B cell (primary cell): ENCODE data around the gene ERC2. TPM values are rescaled to one million over a fixed set of nuclear protein-coding genes. Genes with fewer than 3 reads are reported as not detected.

ENCODE experiments used
- ATAC-seq: fragments of 200-7000 bp; cut with Tn5 transposase; one replicate; pipeline ENCODE4 v1.10.0; 2021; ENCODE audit warnings: low read depth, mild to moderate bottlenecking, moderate number of reproducible peaks, moderate library complexity
- CTCF ChIA-PET: fragments of 350-600 bp; sonication (Branson Sonifier 250); formaldehyde crosslinking; loops from one replicate; lab custom pipeline; 2021; ENCODE audit warnings: antibody characterized with exemption, inconsistent platforms; lab: Charles Lee
- POLR2A ChIA-PET: fragments of 350-600 bp; sonication (Branson Sonifier 250); formaldehyde crosslinking; loops from one replicate; lab custom pipeline; 2021; ENCODE audit warnings: antibody characterized with exemption; lab: Charles Lee
- DNase-seq: peaks from one replicate; pipeline ENCODE4 v3.0.0; 2013
- H2AFZ ChIP-seq: 2 replicates; pipeline ENCODE4 v1.6.1; 2012; ENCODE audit warnings: mild to moderate bottlenecking, low read depth, low read length; ENCODE audit not compliant: insufficient read depth, poor library complexity, severe bottlenecking
- H3K27ac ChIP-seq, 2 donors: 1 replicate in 1 of 2; 2 replicates in 1 of 2; pipeline ENCODE4 v1.5.1; 2012 to 2013; ENCODE audit warnings: low read length in 2 of 2, mild to moderate bottlenecking in 2 of 2, moderate library complexity in 1 of 2
- H3K27me3 ChIP-seq, 4 experiments: fragments of 200-600 bp in 1 of 4; sonication (generic) in 1 of 4; replicated peaks in 1 of 4; 1 replicate in 2 of 4; 2 replicates in 2 of 4; pipeline versions ENCODE4 v1.6.1 to v1.7.0; 2013 to 2016; ENCODE audit warnings: low read length in 3 of 4, mild to moderate bottlenecking in 2 of 4, mixed read lengths in 1 of 4, moderate library complexity in 1 of 4; ENCODE audit not compliant: insufficient read depth in 4 of 4, control insufficient read depth in 3 of 4; ENCODE audit errors: control extremely low read depth in 1 of 4
- H3K36me3 ChIP-seq, 2 experiments: replicated peaks in 1 of 2; 1 replicate in 1 of 2; 2 replicates in 1 of 2; pipeline versions ENCODE4 v1.6.1 to v1.7.1; 2013; ENCODE audit warnings: low read length in 1 of 2; ENCODE audit not compliant: insufficient read depth in 2 of 2, control insufficient read depth in 1 of 2; ENCODE audit errors: control extremely low read depth in 1 of 2, extremely low read depth in 1 of 2
- H3K4me1 ChIP-seq, 2 donors: fragments of 200-600 bp in 1 of 2; sonication (generic) in 1 of 2; 1 replicate in 1 of 2; 2 replicates in 1 of 2; pipeline versions ENCODE4 v1.5.1 to v1.6.1; 2013 to 2017; ENCODE audit warnings: low read length in 2 of 2; ENCODE audit not compliant: control insufficient read depth in 2 of 2, insufficient read depth in 2 of 2
- H3K4me2 ChIP-seq: replicated peaks from 2 replicates; pipeline ENCODE3; 2012; ENCODE audit warnings: mild to moderate bottlenecking, low read depth, low read length; ENCODE audit not compliant: poor library complexity, severe bottlenecking
- H3K4me3 ChIP-seq, 5 experiments: fragments of 200-600 bp in 1 of 5; sonication (generic) in 1 of 5; 1 replicate in 3 of 5; 2 replicates in 2 of 5; pipeline versions ENCODE4 v1.5.1 to v1.7.0; 2011 to 2016; ENCODE audit warnings: low read length in 4 of 5, mild to moderate bottlenecking in 4 of 5, low read depth in 2 of 5, control low read depth in 1 of 5, moderate library complexity in 1 of 5; ENCODE audit not compliant: insufficient read depth in 1 of 5; ENCODE audit errors: control extremely low read depth in 1 of 5, extremely low read depth in 1 of 5
- H3K79me2 ChIP-seq: fragments of 200-600 bp; sonication (generic); one replicate; pipeline ENCODE4 v1.6.0; 2016; ENCODE audit warnings: low read length; ENCODE audit not compliant: control insufficient read depth, insufficient read depth
- H3K9ac ChIP-seq: fragments of 200-600 bp; sonication (generic); 2 replicates; pipeline ENCODE4 v1.6.1; 2017; ENCODE audit warnings: mild to moderate bottlenecking, low read length, moderate library complexity
- H3K9me3 ChIP-seq, 3 donors: one replicate each; pipeline versions ENCODE4 v1.6.1 to v1.7.1; 2013; ENCODE audit warnings: low read length in 2 of 3; ENCODE audit not compliant: control insufficient read depth in 2 of 3, insufficient read depth in 1 of 3; ENCODE audit errors: control extremely low read depth in 1 of 3
- H4K20me1 ChIP-seq: 2 replicates; pipeline ENCODE4 v1.6.0; 2012; ENCODE audit warnings: mild to moderate bottlenecking, low read length; ENCODE audit not compliant: insufficient read depth, control insufficient read depth, poor library complexity, severe bottlenecking
- H3K27ac Mint-ChIP-seq: one replicate; pipeline ENCODE4 v1.8.0; 2021; ENCODE audit warnings: mixed read lengths
- H3K27me3 Mint-ChIP-seq: one replicate; pipeline ENCODE4 v1.8.0; 2021; ENCODE audit warnings: mixed read lengths
- H3K4me1 Mint-ChIP-seq: one replicate; pipeline ENCODE4 v1.8.0; 2021; ENCODE audit warnings: mixed read lengths
- H3K4me3 Mint-ChIP-seq: one replicate; pipeline ENCODE4 v1.8.0; 2021; ENCODE audit warnings: mixed read lengths
- H3K9me3 Mint-ChIP-seq: one replicate; pipeline ENCODE4 v1.8.0; 2022; ENCODE audit warnings: mixed read lengths; ENCODE audit not compliant: insufficient read depth
- CTCF ChIP-seq: fragments of 200-600 bp; IDR thresholded peaks from one replicate; pipeline ENCODE4 v1.8.0; 2022; ENCODE audit warnings: antibody characterized with exemption, mild to moderate bottlenecking
- EZH2 ChIP-seq: IDR thresholded peaks from 2 replicates; pipeline ENCODE4 v1.6.1; 2012; ENCODE audit warnings: borderline replicate concordance, low read depth, mild to moderate bottlenecking, moderate library complexity, low read length; ENCODE audit not compliant: insufficient read depth, poor library complexity, severe bottlenecking
- WGBS: methylation state at CpG from one replicate; pipeline ENCODE4 v1.1.5; 2013; ENCODE audit warnings: missing lambda C conversion rate; ENCODE audit not compliant: insufficient coverage; 5-methylcytosine and 5-hydroxymethylcytosine counted together
- intact Hi-C: fragments of 100-400 bp; cut with micrococcal nuclease; formaldehyde crosslinking; loops from one replicate; pipeline ENCODE4 v1.10.0; 2022
- polyA plus RNA-seq: library from polyadenylated mRNA; depleted of rRNA; stranded (reverse); fragments of >200 nt; gene quantifications from 2 replicates; pipeline ENCODE4 v1.2.3, GENCODE V29; 2012
- total RNA-seq, 2 donors: library from RNA; stranded (reverse); fragments of 120-200 nt in 1 of 2; gene quantifications; 1 replicate in 1 of 2; 2 replicates in 1 of 2; pipeline versions ENCODE4 v1.2.3 to v1.2.4, GENCODE V29; 2013 to 2022

The ERC2 gene
- total and polyA plus RNA-seq, 2 donors (not counting 1 experiment from before 2014, with no cell fraction given) = not detected

GRCh38 chr3:56452085-56452484 is 16.2 kb downstream of the ERC2 start:
- ATAC-seq (no peak), DNase-seq (no peak)
- Histone ChIP-seq H3K4me2 (no peak overlapping the region), H3K9ac (no peak overlapping the region), H3K27ac (no peak overlapping the region), H3K27me3 (peaks cover 0 to 6% (median under 1%) of the 10 kb centered on the region in 4 experiments), H3K9me3 (no peaks in the 10 kb centered on the region), H3K4me3 (no peak overlapping the region), H4K20me1 (no peaks in the 10 kb centered on the region), H2AFZ (no peak overlapping the region), H3K36me3 (no peaks in the 10 kb centered on the region), H3K4me1 (no peaks in the 10 kb centered on the region), H3K79me2 (no peaks in the 10 kb centered on the region)
- intact Hi-C loops = no loop called here
- H3K9me3 Mint-ChIP-seq = no peaks in the 10 kb centered on the region
- POLR2A ChIA-PET = no interaction called here
- peaks cover 31% of the 10 kb centered on the region for H3K27me3 Mint-ChIP-seq
- TF ChIP-seq CTCF (no peak), EZH2 (no peak)
- CTCF ChIA-PET = no interaction called here
- no peak overlapping the region for H3K4me3 Mint-ChIP-seq
- H3K4me1 Mint-ChIP-seq = no peaks in the 10 kb centered on the region
- no peak overlapping the region for H3K27ac Mint-ChIP-seq

- no peak for ATAC-seq
- Mint-ChIP-seq H3K27me3 (peaks cover 16% of the 10 kb centered on the region), H3K27ac (no peak overlapping the region), H3K9me3 (peaks cover 3% of the 10 kb centered on the region), H3K4me3 (no peak overlapping the region), H3K4me1 (no peaks in the 10 kb centered on the region)
- Histone ChIP-seq H3K79me2 (no peaks in the 10 kb centered on the region), H3K27me3 (peaks cover 0 to 10% (median under 1%) of the 10 kb centered on the region in 4 experiments), H3K9me3 (peaks cover 0 to 5% (median 3%) of the 10 kb centered on the region in 3 donors), H4K20me1 (no peaks in the 10 kb centered on the region), H3K4me3 (no peak overlapping the region), H3K4me1 (no peaks in the 10 kb centered on the region), H3K9ac (no peak overlapping the region), H2AFZ (no peak overlapping the region), H3K27ac (no peak overlapping the region), H3K36me3 (no peaks in the 10 kb centered on the region), H3K4me2 (no peak overlapping the region)
- no peak for DNase-seq
- intact Hi-C loops = no loop called here
- CTCF ChIA-PET = no interaction called here
- no peak for TF ChIP-seq EZH2
- TF ChIP-seq CTCF = no peak
- 100% methylated on average over 1 of the region's 3 CpGs for WGBS
- POLR2A ChIA-PET = no interaction called here
These were observed 24.9 kb downstream of the ERC2 start for GRCh38 chr3:56443372-56443771.
